ENCODE data around the gene TRAF2. TPM values are rescaled to one million over a fixed set of nuclear protein-coding genes. Genes with fewer than 3 reads are reported as not detected.
"Not testable (repeated sequence)": the region's sequence is repeated elsewhere in the genome, so short reads cannot be mapped to it uniquely, and the experiment has no call there.

The TRAF2 gene
- total RNA-seq, 1 donor from 2014 or later = 4.7 TPM

DNA sequence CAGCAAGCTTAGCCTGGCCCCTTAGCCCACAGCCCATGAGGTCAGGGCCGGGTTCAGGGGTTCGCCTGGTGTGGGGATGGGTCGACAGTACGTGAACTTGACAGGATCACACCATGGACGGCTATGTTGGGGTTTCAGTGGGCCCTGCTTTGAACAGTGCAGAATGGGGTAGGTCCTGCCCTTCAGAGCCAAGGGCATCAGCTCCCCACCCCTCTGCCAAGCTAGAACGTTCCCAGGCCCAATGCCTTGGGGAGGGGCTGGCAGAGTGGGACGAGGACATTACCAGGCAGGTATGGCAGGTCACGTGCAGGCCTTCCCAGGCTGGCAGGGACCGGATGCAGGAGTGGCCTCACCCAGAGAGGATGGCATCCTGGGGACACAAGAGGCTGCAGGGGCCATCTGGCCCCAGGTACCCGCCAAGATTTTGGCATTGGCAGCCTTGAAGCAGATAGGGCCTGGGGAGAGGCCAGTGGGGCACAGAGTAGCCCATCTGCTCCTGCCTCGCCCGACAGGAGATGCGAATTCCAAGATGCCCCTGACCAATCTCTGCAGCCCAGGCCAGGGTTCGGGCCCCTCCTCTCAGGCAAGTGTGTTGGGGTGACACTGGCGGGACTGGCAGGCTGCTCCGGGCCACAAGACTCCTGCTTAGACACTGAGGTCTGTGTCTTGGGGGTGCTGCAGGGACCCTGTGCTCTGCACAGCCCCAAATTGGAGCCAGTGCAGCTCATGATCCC, 44.5 kb upstream of the TRAF2 start:
- not testable (repeated sequence) for H3K9me3 ChIP-seq (ENCODE audit: control insufficient read depth in 3 of 3, low read length in 3 of 3); H3K27ac ChIP-seq (ENCODE audit: low read depth, low read length)
- Histone ChIP-seq H3K4me3 (ENCODE audit: low read length in 3 of 3) (peak overlapping the region; percentile 60 to 76 (median 70)), H3K9ac (ENCODE audit: low read depth in 1 of 3, low read length in 3 of 3) (peak overlapping the region in 1 of 3 donors; percentile 40), H3K4me1 (ENCODE audit: control insufficient read depth in 3 of 3, insufficient read depth in 3 of 3, low read length in 3 of 3) (peaks cover 19 to 30% (median 28%) of the 10 kb centered on the region in 3 donors), H3K36me3 (ENCODE audit: control insufficient read depth in 3 of 3, insufficient read depth in 3 of 3, low read length in 3 of 3) (peaks cover 7 to 18% (median 13%) of the 10 kb centered on the region in 3 donors), H3K27me3 (ENCODE audit: control insufficient read depth in 3 of 3, insufficient read depth in 3 of 3, low read length in 3 of 3) (peaks cover 5 to 15% (median 7%) of the 10 kb centered on the region in 3 donors)

DNA sequence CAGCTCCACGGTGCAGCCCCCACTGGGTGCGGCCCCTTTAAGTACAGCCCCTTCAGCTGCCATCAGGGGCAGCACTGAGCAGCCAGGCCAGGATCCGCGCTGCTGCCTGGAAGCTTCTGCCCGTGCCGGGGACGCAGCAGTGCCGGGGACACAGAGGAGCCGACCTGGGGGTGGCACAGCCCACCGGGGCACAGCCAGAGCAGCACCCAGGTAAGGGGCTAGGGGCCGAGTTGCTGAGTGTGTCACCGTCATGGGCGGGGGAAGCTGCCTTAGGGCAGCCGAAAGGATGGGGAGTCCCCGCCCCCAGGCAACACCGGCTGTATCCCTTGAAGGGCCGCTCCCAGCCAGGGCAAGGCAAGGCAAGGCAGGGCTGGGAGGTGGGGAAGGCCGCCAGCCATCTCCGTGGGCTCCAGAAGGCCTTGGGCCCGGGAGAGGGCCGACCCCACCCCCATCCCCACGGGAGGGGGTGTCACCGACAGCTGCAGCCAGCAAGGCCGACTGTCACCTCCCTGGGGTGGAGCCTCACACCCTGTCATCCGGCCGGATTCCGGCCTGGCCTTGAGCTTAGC, 43.9 kb upstream of the TRAF2 start, which contains the start of gene AJM1:
TSS of gene AJM1 (plus strand) at position 99 of the 569 bp plus-strand sequence. CDS start 1,937 bp downstream, outside the sequence.
- H3K27ac ChIP-seq (ENCODE audit: low read depth, low read length) = not testable (repeated sequence)
- H3K27me3 ChIP-seq (ENCODE audit: control insufficient read depth in 3 of 3, insufficient read depth in 3 of 3, low read length in 3 of 3) = peaks cover 5 to 19% (median 7%) of the 10 kb centered on the region in 3 donors
- H3K4me3 ChIP-seq (ENCODE audit: low read length in 3 of 3) = peak within 1 kb of the TSS; percentile 60 to 76 (median 70)

DNA sequence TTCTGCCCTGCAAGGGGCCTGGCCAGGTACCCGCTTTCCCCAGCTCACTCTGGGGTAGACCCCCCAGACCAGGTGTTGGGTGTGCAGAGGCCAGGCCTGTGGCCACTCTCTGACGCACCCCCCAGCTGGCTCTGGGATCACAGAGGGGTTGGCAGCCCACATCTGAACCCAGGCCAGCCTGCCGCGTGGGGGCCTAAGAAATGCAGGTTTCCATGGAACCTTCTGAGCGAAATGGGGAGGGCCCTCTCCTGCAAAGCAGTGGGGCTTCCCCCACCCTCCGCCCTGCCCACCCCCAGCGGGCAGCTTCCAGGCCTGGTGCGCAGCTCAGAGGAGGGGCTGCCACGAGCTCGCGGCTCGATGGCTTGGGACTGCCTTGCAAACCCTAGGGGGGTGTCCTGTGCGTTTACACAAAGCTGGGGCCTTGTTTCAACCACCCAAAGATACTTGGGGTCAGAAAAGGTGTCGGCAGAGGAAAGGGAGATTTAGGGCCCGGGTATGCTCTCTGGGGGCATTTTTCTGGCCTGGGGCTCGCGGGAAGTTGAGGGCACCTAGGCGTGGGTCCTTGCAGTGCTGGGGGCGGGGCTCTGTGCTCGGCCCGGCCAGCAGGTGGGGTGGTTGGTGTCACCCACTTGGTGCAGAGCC, 43.0 kb upstream of the TRAF2 start:
- H3K27ac ChIP-seq (ENCODE audit: low read depth, low read length); H3K9me3 ChIP-seq (ENCODE audit: control insufficient read depth in 3 of 3, low read length in 3 of 3); H3K4me3 ChIP-seq (ENCODE audit: low read length in 3 of 3): not testable (repeated sequence)
- Histone ChIP-seq H3K27me3 (ENCODE audit: control insufficient read depth in 3 of 3, insufficient read depth in 3 of 3, low read length in 3 of 3) (peaks cover 7 to 24% (median 10%) of the 10 kb centered on the region in 3 donors), H3K9ac (ENCODE audit: low read depth in 1 of 3, low read length in 3 of 3) (peak overlapping the region in 1 of 3 donors; percentile 16), H3K4me1 (ENCODE audit: control insufficient read depth in 3 of 3, insufficient read depth in 3 of 3, low read length in 3 of 3) (peaks cover 26 to 38% (median 37%) of the 10 kb centered on the region in 3 donors), H3K36me3 (ENCODE audit: control insufficient read depth in 3 of 3, insufficient read depth in 3 of 3, low read length in 3 of 3) (peaks cover 7 to 13% (median 13%) of the 10 kb centered on the region in 3 donors)

More for the DNA sequence above, 43.9 kb upstream of the TRAF2 start, which contains the start of gene AJM1:
- peaks cover 19 to 31% (median 29%) of the 10 kb centered on the region in 3 donors for H3K4me1 ChIP-seq (ENCODE audit: control insufficient read depth in 3 of 3, insufficient read depth in 3 of 3, low read length in 3 of 3)
- H3K9ac ChIP-seq (ENCODE audit: low read depth in 1 of 3, low read length in 3 of 3) = peak within 1 kb of the TSS in 2 of 3 donors; percentile 65 to 74
- not testable (repeated sequence) for H3K9me3 ChIP-seq (ENCODE audit: control insufficient read depth in 3 of 3, low read length in 3 of 3)
- peaks cover 7 to 18% (median 13%) of the 10 kb centered on the region in 3 donors for H3K36me3 ChIP-seq (ENCODE audit: control insufficient read depth in 3 of 3, insufficient read depth in 3 of 3, low read length in 3 of 3)

DNA sequence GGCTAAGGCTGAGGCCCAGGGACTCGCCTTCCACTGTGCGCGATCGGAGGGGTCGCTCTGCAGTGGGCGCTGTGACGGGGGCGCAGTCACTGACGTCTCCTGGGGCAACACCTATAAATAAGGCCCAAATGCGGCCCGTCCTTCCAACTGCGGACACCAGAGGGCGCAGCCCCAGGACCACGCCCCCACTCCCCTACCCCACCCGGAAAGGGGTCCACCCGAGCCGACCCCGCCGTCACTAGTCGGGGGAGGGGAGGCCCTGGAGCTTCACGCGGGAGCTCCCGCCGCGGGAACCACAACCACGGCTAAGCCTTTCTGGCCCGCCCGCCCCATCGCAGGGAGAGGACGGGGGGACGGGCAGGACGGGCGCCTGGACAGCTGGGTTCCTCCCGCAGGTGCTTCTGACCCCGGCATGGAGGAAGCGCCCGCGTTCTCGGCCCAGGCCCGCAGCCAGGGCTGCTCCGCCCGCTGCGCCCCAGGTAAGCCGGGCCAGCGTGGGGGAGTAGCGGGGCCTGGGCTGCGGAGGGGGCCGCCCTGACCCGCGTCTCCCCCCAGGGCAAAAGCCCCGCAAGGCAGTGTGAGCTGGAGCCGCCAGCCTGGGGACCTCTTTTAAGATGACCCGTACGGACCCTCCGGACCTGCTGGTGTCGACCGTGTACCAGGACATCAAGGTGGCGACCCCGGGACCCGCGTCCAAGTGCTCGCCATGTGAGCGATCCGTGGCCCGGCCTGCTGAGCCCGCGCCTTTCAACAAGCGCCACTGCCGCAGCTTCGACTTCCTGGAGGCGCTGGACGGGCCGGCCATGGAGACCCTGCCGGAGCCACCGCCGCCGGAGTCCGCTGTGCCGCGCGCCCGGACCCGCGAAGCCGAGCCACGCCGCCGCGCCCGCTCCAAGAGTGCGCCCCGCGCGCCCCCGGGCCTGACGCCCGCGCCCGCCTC, 42.2 kb upstream of the TRAF2 start:
- not testable (repeated sequence) for H3K36me3 ChIP-seq (ENCODE audit: control insufficient read depth in 3 of 3, insufficient read depth in 3 of 3, low read length in 3 of 3); H3K4me3 ChIP-seq (ENCODE audit: low read length in 3 of 3); H3K27ac ChIP-seq (ENCODE audit: low read depth, low read length); H3K9me3 ChIP-seq (ENCODE audit: control insufficient read depth in 3 of 3, low read length in 3 of 3)
- peaks cover 7 to 24% (median 10%) of the 10 kb centered on the region in 3 donors for H3K27me3 ChIP-seq (ENCODE audit: control insufficient read depth in 3 of 3, insufficient read depth in 3 of 3, low read length in 3 of 3)
- H3K9ac ChIP-seq (ENCODE audit: low read depth in 1 of 3, low read length in 3 of 3) = peak overlapping the region in 1 of 3 donors; percentile 16
- H3K4me1 ChIP-seq (ENCODE audit: control insufficient read depth in 3 of 3, insufficient read depth in 3 of 3, low read length in 3 of 3) = peaks cover 26 to 39% (median 38%) of the 10 kb centered on the region in 3 donors

DNA sequence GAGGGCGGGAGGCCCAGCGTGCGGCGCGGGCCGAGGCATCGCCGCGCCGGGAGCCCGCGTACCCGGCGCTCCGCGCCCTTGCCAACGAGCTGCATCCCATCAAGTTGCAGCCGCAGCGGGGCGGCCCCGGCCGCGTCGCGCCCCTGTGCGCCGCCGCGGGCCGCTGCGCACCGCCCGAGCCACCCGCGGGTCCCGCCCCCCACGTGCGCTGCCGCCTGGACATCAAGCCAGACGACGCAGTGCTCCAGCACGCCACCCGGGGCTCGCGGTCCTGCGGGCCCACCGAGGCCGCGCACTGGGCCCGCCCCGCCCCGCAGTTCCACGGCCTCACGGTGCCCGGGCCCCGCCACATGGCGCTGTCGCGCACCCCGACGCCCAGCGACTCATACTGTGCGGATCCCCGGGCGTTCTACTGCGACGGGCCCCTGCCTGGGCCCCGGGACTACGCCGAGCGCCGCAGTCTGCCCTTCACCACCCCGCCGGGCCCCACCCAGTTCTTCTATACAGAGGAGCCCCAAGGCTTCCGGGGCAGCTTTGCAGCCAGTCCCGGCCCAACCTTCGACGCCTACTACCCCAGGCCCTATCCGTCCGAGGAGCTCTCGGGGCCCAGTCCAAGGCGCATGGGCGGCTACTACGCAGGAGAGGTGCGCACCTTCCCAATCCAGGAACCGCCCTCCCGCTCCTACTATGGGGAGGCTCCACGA, 41.4 kb upstream of the TRAF2 start:
- H3K27ac ChIP-seq (ENCODE audit: low read depth, low read length) = no peak overlapping the region
- peaks cover 7 to 24% (median 10%) of the 10 kb centered on the region in 3 donors for H3K27me3 ChIP-seq (ENCODE audit: control insufficient read depth in 3 of 3, insufficient read depth in 3 of 3, low read length in 3 of 3)
- H3K9me3 ChIP-seq (ENCODE audit: control insufficient read depth in 3 of 3, low read length in 3 of 3) = no peaks in the 10 kb centered on the region
- no peak overlapping the region for H3K4me3 ChIP-seq (ENCODE audit: low read length in 3 of 3)
- peaks cover 0 to 3% (median under 1%) of the 10 kb centered on the region in 3 donors for H3K36me3 ChIP-seq (ENCODE audit: control insufficient read depth in 3 of 3, insufficient read depth in 3 of 3, low read length in 3 of 3)
- H3K9ac ChIP-seq (ENCODE audit: low read depth in 1 of 3, low read length in 3 of 3) = no peak overlapping the region
- peaks cover 28 to 46% (median 41%) of the 10 kb centered on the region in 3 donors for H3K4me1 ChIP-seq (ENCODE audit: control insufficient read depth in 3 of 3, insufficient read depth in 3 of 3, low read length in 3 of 3)

DNA sequence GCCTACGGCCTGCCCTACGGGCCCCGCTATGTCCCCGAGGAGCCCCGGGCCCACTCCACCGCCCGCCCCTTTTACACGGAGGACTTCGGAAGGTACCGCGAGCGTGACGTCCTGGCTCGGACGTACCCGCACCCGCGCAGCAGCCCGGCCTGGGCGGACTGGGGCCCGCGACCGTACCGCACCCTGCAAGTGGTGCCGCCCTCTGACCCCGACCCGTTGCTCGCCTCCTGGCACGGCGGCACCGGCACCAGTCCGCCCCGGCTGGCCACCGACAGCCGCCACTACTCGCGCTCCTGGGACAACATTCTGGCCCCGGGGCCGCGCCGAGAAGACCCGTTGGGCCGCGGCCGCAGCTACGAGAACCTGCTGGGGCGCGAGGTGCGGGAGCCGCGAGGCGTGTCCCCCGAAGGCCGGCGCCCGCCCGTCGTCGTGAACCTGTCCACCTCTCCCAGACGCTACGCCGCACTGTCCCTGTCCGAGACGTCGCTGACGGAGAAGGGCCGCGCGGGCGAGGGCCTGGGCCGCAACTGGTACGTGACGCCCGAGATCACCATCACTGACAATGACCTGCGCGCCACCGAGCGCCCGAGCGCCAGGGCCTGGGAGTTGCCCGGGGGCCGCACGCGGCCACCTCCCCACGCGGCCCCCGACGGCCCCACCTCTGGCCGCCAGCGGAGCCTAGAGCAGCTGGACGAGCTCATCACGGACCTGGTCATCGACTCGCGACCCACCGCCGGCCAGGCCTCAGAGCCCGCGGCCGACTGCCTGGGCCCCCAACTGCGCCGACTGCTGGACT, 40.7 kb upstream of the TRAF2 start:
- no peaks in the 10 kb centered on the region for H3K9me3 ChIP-seq (ENCODE audit: control insufficient read depth in 3 of 3, low read length in 3 of 3)
- H3K9ac ChIP-seq (ENCODE audit: low read depth in 1 of 3, low read length in 3 of 3) = no peak overlapping the region
- H3K36me3 ChIP-seq (ENCODE audit: control insufficient read depth in 3 of 3, insufficient read depth in 3 of 3, low read length in 3 of 3) = peaks cover 0 to 7% (median 0%) of the 10 kb centered on the region in 3 donors
- H3K27me3 ChIP-seq (ENCODE audit: control insufficient read depth in 3 of 3, insufficient read depth in 3 of 3, low read length in 3 of 3) = peaks cover 7 to 24% (median 10%) of the 10 kb centered on the region in 3 donors
- no peak overlapping the region for H3K27ac ChIP-seq (ENCODE audit: low read depth, low read length)
- H3K4me1 ChIP-seq (ENCODE audit: control insufficient read depth in 3 of 3, insufficient read depth in 3 of 3, low read length in 3 of 3) = peaks cover 34 to 51% (median 47%) of the 10 kb centered on the region in 3 donors
- H3K4me3 ChIP-seq (ENCODE audit: low read length in 3 of 3) = no peak overlapping the region

DNA sequence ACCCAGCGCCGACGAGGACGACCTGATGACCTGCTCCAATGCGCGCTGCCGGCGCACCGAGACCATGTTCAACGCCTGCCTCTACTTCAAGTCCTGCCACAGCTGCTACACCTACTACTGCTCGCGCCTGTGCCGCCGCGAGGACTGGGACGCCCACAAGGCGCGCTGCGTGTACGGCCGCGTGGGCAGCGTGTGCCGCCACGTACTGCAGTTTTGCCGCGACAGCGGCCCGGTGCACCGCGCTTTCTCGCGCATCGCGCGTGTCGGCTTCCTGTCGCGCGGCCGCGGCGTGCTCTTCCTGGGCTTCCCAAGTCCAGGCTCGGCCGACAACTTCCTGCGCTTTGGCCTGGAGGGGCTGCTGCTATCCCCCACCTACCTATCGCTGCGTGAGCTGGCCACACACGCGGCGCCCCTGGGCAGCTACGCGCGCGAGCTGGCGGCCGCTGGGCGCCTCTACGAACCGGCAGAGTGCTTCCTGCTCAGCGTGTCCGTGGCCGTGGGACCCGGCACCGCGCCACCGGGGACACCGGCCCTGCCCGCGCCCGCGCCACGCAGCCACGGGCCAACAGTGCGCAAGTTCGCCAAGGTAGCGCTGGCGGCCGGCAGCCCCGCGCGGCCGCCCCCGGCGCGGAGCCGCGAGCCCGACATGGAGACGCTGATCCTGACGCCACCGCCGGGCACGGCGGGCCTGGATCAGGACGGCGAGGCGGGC, 39.8 kb upstream of the TRAF2 start:
- peaks cover 7 to 24% (median 10%) of the 10 kb centered on the region in 3 donors for H3K27me3 ChIP-seq (ENCODE audit: control insufficient read depth in 3 of 3, insufficient read depth in 3 of 3, low read length in 3 of 3)
- H3K36me3 ChIP-seq (ENCODE audit: control insufficient read depth in 3 of 3, insufficient read depth in 3 of 3, low read length in 3 of 3) = peaks cover 5 to 14% (median 6%) of the 10 kb centered on the region in 3 donors
- no peaks in the 10 kb centered on the region for H3K9me3 ChIP-seq (ENCODE audit: control insufficient read depth in 3 of 3, low read length in 3 of 3)
- peak overlapping the region in 1 of 3 donors; percentile 16 for H3K9ac ChIP-seq (ENCODE audit: low read depth in 1 of 3, low read length in 3 of 3)
- peaks cover 40 to 51% (median 47%) of the 10 kb centered on the region in 3 donors for H3K4me1 ChIP-seq (ENCODE audit: control insufficient read depth in 3 of 3, insufficient read depth in 3 of 3, low read length in 3 of 3)
- no peak overlapping the region for H3K27ac ChIP-seq (ENCODE audit: low read depth, low read length)
- H3K4me3 ChIP-seq (ENCODE audit: low read length in 3 of 3) = no peak overlapping the region

Data from skeletal muscle tissue (tissue), 4 donors.